Epithelial cell of proximal tubule (primary cell): ENCODE results near the gene SLC41A3. TPM values are rescaled to one million over a fixed set of nuclear protein-coding genes. Genes with fewer than 3 reads are reported as not detected.
"Not testable (repeated sequence)": the region's sequence is repeated elsewhere in the genome, so short reads cannot be mapped to it uniquely, and the experiment has no call there.

Experiments used
- DNase-seq: peaks from one replicate; pipeline ENCODE4 v3.0.0-alpha.2; 2011; ENCODE audit warnings: low read depth
- H3K4me3 ChIP-seq: 2 replicates; pipeline ENCODE4 v1.5.1; 2011; ENCODE audit warnings: low read depth, mild to moderate bottlenecking, low read length
- CTCF ChIP-seq: conservative IDR thresholded peaks from 2 replicates; pipeline ENCODE4 v1.5.1; 2012; ENCODE audit warnings: low read depth, mild to moderate bottlenecking, low read length
- total RNA-seq: library from RNA; depleted of rRNA; stranded (reverse); fragments of >200 nt; gene quantifications from 2 replicates; pipeline ENCODE4 v1.2.3, GENCODE V29; 2015

The SLC41A3 gene
- total RNA-seq, 1 donor from 2014 or later: 41.6 TPM

GRCh38 chr3:126102011-126102410 is 18.1 kb upstream of the SLC41A3 start:
- TF ChIP-seq CTCF: no peak
- H3K4me3 ChIP-seq: no peak overlapping the region
- no peak for DNase-seq

- TF ChIP-seq CTCF: no peak
- no peak for DNase-seq
- H3K4me3 ChIP-seq: no peak overlapping the region
Measured at GRCh38 chr3:126101521-126101982, 17.6 kb upstream of the SLC41A3 start.

- no peak overlapping the region for H3K4me3 ChIP-seq
- no peak for DNase-seq
- TF ChIP-seq CTCF: no peak
Measured at GRCh38 chr3:126100634-126101301, 16.8 kb upstream of the SLC41A3 start.

GRCh38 chr3:126100269-126100633 is 16.3 kb upstream of the SLC41A3 start:
- no peak for TF ChIP-seq CTCF
- no peak for DNase-seq
- no peak overlapping the region for H3K4me3 ChIP-seq

GRCh38 chr3:126098391-126098858 is 14.5 kb upstream of the SLC41A3 start:
- H3K4me3 ChIP-seq: no peak overlapping the region
- no peak for DNase-seq
- no peak for TF ChIP-seq CTCF

- H3K4me3 ChIP-seq: no peak overlapping the region
- TF ChIP-seq CTCF: no peak
- no peak for DNase-seq
Measured at GRCh38 chr3:126097801-126098200, 13.9 kb upstream of the SLC41A3 start.

- not testable (repeated sequence) for DNase-seq
Measured at GRCh38 chr3:126096274-126096673, 12.3 kb upstream of the SLC41A3 start.

GRCh38 chr3:126092128-126092527 is 8.2 kb upstream of the SLC41A3 start:
- DNase-seq, H3K4me3 ChIP-seq: not testable (repeated sequence)

More at GRCh38 chr3:126096274-126096673, 12.3 kb upstream of the SLC41A3 start:
- H3K4me3 ChIP-seq: not testable (repeated sequence)
